ENCODE results near the gene RASA2.

RASA2 gene

GRCh38 chr3:141632779-141633374 is 146.1 kb downstream of the RASA2 start:
- no peak for DNase-seq

- no peak for DNase-seq
Measured at GRCh38 chr3:141642215-141642614, 155.4 kb downstream of the RASA2 start.

GRCh38 chr3:141643391-141643790 is 156.6 kb downstream of the RASA2 start:
- DNase-seq: no peak

GRCh38 chr3:141643796-141644195 is 157.0 kb downstream of the RASA2 start:
- DNase-seq: no peak

GRCh38 chr3:141644931-141645330 is 158.1 kb downstream of the RASA2 start:
- DNase-seq: peak in 25 of 56 donors; percentile 2 to 62 (median 13)

GRCh38 chr3:141646760-141647561 is 160.1 kb downstream of the RASA2 start:
- peak in 8 of 56 donors; percentile 2 to 25 (median 4) for DNase-seq

- DNase-seq: no peak
Measured at GRCh38 chr3:141647562-141647915, 160.7 kb downstream of the RASA2 start.

GRCh38 chr3:141648055-141648910 is 161.5 kb downstream of the RASA2 start:
- no peak for DNase-seq

- peak in 15 of 56 donors; percentile 2 to 58 (median 18) for DNase-seq
Measured at GRCh38 chr3:141649871-141650270, 163.0 kb downstream of the RASA2 start.

GRCh38 chr3:141650783-141651182 is 164.0 kb downstream of the RASA2 start:
- DNase-seq: no peak

GRCh38 chr3:141651409-141651808 is 164.6 kb downstream of the RASA2 start:
- DNase-seq: no peak

- DNase-seq: no peak
Measured at GRCh38 chr3:141652349-141652748, 165.5 kb downstream of the RASA2 start.

GRCh38 chr3:141653847-141654246 is 167.0 kb downstream of the RASA2 start:
- DNase-seq: no peak

GRCh38 chr3:141655801-141656200 is 169.0 kb downstream of the RASA2 start:
- no peak for DNase-seq

- DNase-seq: no peak
Measured at GRCh38 chr3:141656771-141657170, 169.9 kb downstream of the RASA2 start.

GRCh38 chr3:141657516-141657915 is 170.7 kb downstream of the RASA2 start:
- DNase-seq: no peak

GRCh38 chr3:141659821-141660613 is 173.2 kb downstream of the RASA2 start:
- DNase-seq: peak in 43 of 56 donors; percentile 2 to 76 (median 36)

- DNase-seq: no peak
Measured at GRCh38 chr3:141660614-141660947, 173.8 kb downstream of the RASA2 start.

- no peak for DNase-seq
Measured at GRCh38 chr3:141661229-141662196, 174.7 kb downstream of the RASA2 start.

GRCh38 chr3:141663993-141664392 is 177.2 kb downstream of the RASA2 start:
- no peak for DNase-seq
